Iris pigment epithelial cell (primary cell): ENCODE measurements around the gene STAP1.
A peak's percentile ranks its signal among the peaks of the same experiment; 100 is the strongest.
"Not testable (repeated sequence)": the region's sequence is repeated elsewhere in the genome, so short reads cannot be mapped to it uniquely, and the experiment has no call there.

Experiments used
- DNase-seq: peaks from one replicate; pipeline ENCODE4 v3.0.0-alpha.2; 2011; ENCODE audit warnings: low read depth

The STAP1 gene, protein sequence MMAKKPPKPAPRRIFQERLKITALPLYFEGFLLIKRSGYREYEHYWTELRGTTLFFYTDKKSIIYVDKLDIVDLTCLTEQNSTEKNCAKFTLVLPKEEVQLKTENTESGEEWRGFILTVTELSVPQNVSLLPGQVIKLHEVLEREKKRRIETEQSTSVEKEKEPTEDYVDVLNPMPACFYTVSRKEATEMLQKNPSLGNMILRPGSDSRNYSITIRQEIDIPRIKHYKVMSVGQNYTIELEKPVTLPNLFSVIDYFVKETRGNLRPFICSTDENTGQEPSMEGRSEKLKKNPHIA

DNA sequence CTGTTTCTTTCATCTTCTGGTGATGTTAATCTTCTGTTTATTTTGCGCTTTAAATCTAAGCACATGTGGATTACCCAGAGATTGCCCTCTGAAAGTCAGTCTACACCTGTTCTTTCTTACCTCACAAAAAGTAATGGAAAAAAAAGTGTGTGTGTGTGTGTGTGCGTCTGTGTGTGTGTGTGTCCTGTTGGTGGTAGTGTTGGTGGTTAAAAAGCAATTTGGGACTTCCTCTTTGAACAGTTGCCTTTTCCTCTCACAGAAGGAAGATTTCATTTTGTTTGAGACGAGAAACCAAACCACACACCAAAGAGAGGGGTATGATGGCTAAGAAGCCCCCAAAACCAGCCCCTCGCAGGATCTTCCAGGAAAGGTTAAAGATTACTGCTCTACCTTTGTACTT, at the start of gene STAP1:
Gene STAP1 (plus strand): TSS at position 235 of the 400 bp plus-strand sequence. CDS start 83 bp downstream, at position 318.
- no peak for DNase-seq

GRCh38 chr4:67512501-67512900, 46.0 kb upstream of the STAP1 start:
- no peak for DNase-seq

DNA sequence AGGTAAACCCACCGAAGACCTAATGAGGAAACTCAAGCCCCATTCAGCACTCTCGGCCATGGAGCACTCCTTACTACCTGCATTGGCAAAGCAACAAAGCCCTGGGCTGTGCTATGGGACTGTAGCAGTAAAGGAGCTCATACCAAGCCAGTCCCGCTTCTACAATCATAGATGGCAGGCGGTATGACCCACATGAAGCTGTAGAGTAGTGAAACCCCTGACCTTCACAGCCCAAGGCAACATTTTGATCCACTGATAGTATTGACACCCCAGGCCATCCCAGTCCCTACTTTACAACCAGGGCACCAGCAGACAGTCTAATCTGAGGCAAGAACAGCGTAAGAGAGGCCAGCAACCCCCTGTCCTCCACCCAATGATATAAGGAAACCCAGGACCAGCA, 38.4 kb upstream of the STAP1 start:
- no peak for DNase-seq

GRCh38 chr4:67521506-67521905, 37.0 kb upstream of the STAP1 start:
- no peak for DNase-seq

DNA sequence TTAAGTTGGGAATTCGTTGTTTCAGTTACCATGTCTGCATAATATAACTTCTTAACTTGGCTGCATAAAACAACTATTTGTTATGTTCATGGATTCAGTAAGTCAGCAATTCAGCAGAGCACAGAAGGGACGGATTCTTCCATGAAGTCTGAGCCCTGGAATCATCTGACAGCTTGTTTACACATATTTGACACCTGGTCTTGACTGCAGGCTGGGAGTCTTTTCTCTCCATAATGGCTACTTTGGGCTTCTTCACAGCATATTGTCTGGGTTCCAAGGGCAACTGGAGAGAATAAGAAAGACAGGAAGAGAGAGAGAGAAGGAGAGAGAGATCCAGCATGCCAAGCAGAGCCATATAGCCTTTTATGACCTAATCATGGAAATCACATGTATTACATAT, 36.3 kb upstream of the STAP1 start:
- DNase-seq, result peak; percentile 3

DNA sequence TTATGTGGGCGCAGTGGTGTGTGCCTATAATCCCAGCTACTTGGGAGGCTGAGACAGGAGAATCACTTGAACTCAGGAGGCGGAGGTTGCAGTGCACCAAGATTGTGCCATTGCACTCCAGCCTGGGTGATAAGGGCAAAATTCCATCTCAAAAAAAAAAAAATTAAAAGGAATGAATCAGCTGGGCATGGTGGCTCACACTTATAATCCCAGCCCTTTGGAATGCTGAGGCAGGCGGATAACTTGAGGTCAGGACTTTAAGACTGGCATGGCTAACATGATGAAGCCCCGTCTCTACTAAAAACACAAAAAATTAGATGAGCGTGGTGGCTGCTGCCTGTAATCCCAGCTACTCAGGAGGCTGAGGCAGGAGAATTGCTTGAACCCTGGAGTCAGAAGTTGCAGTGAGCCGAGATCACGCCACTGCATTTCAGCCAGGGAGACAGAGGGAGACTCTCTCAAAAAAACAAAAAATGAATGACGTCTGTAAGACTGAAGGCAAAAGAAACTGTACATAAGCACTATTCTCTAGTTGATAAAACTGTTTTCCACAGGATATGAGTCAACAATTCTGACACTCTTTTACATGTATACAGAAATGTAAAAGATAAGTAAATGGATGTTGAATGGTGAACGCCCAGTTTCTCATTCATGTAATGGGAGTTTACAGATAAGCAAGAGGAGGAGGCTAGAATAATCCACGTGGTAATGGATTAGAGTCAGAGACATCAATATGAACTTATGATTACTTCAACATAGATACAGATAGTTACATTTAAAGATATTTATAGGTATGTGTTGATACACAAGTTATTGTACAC, 35.5 kb upstream of the STAP1 start:
- peak; percentile 91 for DNase-seq

GRCh38 chr4:67524140-67524539, 34.4 kb upstream of the STAP1 start:
- DNase-seq, result not testable (repeated sequence)

DNA sequence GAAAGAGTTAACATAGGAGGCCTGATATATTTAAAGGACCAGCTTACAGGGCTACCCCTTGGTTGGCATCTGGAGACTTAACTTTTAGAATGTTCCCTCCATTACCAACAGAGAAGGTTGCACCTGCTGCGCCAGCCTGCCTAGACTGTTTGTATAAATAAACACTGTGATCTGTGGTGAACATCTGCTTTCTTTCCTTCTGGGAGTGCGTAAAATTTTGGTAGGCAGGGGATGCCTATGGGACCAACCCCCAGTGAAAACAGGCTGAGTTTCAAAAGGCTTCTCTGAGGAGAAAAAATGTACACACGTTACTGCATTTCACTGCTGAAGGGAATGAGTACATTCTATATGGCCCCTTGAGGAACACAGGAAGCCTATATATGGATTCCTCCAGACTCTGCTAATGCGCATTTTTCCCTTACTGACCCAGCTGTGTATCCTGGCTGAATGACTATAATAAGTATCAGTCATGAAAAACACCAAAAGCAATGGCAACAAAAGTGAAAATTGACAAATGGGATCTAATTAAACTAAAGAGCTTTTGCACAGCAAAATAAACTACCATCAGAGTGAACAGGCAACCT, 27.1 kb upstream of the STAP1 start:
- no peak for DNase-seq

GRCh38 chr4:67532397-67532796, 26.1 kb upstream of the STAP1 start:
- DNase-seq, result not testable (repeated sequence)

- no peak for DNase-seq
These were observed 25.4 kb upstream of the STAP1 start for GRCh38 chr4:67533112-67533511.

DNA sequence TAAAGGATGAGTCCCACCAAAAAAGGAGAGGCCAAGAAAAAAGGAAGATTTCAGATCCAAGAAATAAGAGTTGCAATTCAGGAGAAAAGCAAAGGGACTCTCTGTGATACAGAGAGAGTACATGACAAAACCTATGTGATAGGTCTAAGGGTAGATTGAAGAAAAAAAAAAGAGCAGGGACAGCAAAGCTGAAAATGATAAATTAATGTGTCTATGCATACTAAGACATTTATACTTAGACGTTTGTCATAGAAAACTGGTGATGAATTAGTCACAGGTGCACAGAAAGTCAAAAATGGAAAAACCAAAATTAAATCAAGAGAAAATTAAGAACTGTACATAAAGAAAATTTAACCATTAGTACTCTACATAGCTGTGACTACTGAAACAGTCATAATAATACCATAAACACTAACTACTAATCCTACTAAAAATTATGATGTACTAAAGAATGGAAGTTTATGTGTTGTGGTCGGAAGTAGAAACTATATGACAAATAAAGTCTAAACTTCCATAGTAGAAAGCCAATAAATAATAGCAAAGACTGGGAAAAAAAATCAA, 23.2 kb upstream of the STAP1 start:
- no peak for DNase-seq

GRCh38 chr4:67539830-67540229, 18.7 kb upstream of the STAP1 start:
- DNase-seq, result no peak

DNA sequence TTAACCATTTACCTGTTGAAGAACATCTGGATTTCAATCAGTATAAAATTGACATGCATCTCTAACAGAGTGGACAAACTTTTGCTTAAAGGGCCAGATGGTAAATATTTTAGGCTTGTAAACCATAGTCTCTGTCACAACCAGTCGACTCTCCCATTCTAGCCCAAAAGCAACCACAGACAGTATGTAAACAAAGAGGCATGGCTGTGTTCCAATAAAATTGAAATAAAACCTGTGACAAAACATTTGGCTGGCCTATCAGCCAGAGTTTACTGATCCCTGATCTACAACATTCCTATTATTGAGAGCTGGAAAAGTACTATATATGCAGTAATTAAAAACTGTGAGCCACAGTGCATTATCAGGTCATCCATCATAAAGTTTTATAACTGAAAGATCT, 16.5 kb upstream of the STAP1 start:
- peak; percentile 10 for DNase-seq

DNA sequence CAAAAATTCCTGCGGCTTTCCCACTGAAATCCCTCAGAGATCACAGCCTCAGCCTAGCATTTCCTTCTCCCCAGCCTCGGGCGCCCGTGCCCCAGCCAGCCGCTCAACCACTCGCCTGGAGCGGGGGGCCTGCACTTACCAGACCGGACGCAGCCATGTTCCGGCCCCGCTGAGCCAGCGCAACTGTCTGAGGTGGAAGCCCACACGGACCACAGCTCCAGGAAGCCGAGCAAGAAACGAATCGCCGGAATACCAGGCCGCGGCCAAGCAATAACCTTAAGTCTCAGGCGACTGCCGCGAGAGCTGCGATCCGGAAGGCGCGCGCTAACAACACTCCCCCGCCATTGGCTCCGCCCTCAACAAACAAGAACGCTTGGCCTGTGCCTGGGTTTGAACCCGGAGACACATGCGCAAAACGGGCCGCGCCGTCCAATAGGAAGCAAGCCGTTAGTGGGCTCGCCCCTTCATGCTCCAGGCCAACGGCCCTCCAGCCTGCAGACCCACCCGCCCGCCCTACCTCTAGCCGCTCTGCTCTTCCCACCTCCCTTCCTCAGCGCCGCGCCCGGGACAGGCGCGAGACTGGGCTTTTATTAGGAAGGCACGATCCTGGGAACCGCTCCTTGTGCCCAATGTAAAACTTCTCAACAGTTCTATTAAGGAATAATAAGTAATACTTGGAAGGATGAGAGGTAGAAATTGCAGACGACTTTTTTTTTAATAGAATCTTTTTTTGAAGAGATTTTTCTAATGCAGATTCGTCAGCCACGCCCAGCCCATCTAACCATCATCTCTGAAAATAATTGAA, 13.1 kb upstream of the STAP1 start, which contains the start of gene CENPC:
Gene CENPC (minus strand): TSS at position 305 of the 805 bp plus-strand sequence. CDS start 148 bp downstream, at position 157.
- DNase-seq, result peak; percentile 99

GRCh38 chr4:67546004-67546356, 12.5 kb upstream of the STAP1 start:
- DNase-seq, result no peak

GRCh38 chr4:67546971-67547370, 11.6 kb upstream of the STAP1 start:
- peak; percentile 60 for DNase-seq

DNA sequence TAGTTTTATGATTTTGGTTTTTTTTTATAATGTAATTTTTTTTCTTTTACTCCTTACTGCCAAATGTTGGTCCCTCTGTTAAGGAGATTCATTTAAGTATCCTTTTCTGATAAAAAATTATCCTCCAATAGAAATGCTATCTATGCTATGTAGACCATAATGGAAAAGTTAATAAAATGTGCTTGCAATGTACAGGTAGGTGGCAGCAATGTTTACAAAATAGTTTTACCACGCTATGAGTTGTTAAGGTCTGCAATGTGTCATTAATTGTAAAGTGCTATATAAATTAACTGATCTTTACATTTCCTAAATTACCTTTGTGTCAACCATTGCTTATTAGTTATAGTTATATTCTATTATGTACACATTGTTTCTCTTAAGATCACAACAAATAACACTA, 9.4 kb upstream of the STAP1 start:
- peak; percentile 8 for DNase-seq

GRCh38 chr4:67550451-67550850, 8.1 kb upstream of the STAP1 start:
- no peak for DNase-seq

DNA sequence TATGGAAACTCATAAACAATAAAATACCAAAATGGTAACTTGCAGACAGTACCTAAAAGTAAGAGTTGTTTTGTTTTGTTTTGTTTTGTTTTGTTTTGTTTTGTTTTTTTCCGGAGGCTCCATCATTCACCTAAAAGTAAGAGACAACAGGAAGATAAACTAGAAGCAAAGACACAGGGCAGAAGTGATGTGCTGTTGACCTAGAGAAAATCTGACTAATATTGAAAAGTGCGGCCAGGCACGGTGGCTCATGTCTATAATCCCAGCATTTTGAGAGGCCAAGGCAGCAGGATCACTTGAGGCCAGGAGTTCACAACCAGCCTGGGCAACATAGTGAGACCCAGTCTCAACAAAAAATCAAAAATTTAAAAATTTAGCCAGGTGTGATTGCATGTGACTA, 7.7 kb upstream of the STAP1 start:
- DNase-seq, result no peak

DNA sequence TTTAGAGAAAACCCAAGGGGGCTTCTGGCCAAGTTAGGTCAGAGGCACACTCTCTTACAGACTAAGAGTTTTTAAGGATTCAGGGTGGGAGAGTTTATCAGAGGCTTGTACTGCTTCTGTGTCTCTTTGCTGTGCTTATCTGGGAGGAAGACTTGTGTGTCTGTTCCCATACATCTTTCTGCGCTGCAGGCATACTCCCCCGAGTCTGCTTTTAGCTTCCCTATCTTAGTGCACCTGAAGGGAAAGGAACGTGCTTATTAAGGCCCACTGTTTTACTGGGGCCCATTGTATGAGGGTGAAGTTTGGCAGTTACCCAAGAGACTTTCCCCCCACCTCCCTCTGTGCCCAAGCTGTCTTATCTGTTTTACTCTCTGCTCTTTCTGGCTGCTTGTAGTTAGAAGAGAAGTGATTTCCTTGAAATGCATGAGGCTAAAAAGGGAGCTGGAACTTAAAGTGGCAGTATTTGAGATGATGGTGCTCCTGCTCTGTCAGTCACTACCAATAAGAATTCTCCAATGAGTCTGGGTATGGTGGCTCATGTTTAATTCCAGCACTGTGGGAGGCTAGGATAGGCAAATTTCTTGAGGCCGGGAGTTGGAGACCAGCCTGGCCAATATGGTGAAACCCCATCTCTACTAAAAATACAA, 6.3 kb upstream of the STAP1 start:
- DNase-seq, result not testable (repeated sequence)

GRCh38 chr4:67554096-67554495, 4.4 kb upstream of the STAP1 start:
- no peak for DNase-seq
